Raji (cell line): ENCODE results near the gene IMMP2L.

Experiments used
- POLR2A ChIP-seq: IDR thresholded peaks from 2 replicates; pipeline ENCODE4 v1.6.1; 2011; ENCODE audit warnings: low read depth, low read length, control low read depth; ENCODE audit not compliant: insufficient read depth

Gene IMMP2L

DNA sequence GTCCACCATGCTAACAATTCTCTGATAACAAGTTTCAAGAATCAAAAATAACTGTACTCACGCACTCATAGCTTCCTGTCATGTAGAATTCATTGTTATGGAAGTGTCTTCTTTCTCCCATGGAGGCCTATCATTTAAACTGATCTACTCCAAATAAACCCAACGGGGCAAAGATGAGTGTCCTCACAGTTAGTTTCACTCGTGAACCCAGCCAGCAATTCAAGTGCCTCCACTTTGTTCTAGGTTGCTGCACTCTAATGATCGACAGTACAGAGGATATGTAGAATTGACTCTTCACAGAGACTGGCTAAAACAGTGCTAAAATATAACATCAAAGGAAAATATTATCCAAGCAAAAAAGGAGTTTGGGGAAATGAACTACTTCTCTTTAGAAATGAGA is 360.0 kb downstream of the IMMP2L start:
- TF ChIP-seq POLR2A: no peak

DNA sequence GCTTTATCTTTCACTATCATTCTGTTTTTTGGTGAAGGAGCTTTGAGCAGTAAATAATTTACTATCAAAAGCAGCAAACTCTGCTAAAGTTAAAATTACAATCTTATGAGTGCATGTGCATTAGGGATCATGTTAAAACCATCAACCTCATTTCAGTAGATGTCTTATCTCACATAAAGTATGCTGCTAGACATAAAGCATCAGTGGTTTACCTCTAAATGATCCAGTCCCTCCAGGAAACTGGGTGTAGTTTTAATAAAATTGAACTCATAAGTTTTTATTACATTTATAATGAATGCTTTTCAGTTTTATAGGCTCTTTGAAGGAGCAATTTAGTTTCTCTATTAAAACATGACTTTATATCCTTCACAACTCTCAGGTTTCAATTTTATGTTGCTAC is 362.6 kb downstream of the IMMP2L start:
- no peak for TF ChIP-seq POLR2A

DNA sequence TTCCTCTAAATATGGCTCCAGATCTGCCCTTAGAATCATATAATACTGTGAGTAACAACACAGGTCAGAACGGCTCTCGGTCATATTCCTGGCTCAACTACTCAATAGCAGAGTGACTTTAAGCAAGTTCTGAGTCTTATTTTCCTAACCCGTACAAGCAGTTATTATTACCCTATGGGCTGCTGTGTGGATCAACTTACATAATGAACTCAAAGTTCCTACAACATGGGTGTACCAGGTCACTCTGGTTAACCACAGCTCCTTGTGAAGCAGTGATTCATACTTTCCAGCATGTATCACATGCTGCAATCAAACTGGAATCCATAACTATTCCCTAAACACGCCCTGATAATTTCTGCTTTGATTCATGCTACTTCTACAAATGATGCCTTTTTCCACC is 364.0 kb downstream of the IMMP2L start:
- TF ChIP-seq POLR2A: no peak

DNA sequence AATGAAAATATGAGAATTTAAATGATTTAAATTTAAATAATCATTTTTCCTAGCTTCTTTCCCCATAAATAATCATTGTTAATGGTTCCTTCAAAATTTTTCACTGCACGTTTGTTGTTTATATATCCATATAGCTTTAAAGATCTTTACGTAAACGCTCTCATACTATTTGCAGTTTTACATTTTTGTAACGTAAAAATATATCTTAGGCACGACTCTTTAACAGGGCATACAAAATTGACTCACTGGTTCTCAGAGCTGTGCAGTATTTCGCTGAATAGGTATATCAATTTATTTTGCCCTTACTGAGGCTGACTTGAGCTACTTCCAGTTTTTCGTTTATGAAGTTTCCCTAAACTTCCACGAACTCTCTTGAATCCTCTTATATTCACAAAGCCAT is 365.6 kb downstream of the IMMP2L start:
- no peak for TF ChIP-seq POLR2A

DNA sequence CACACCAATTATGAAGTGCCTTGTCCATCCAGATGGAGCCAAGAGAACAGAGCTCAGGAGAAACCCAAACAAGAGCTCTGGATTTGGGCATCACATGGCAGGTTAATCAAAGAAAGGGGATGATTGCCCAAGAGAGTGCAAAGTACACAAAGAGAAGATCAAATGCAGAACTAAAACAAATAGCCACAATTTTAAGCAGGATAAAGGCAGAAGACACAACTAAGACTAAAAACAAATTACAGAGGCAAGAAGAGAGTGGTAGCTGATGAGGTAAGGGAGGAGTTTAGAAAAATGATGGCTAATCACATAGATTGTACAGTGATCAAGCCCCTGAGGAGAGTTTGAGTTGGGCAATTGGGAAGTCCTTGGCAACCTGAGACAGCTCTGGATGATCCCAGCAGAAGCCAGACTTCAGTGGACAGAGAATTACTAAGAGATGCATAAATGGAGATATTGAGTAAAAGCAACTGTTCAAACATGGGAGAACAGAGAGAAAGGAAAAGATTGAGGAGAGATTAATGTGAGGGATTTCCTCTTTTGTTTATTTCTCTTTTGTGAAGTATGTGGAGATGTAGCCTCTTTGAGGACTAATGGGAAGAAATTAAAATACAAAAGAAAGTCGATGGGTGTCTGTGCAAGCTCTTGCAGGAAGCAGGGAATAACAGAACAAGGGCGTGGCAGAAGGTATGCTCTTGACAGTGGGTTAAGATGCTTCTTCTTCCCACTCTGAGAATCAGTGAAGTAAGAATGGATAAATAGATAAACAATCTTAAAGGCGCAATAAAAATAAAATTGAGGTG is 369.5 kb downstream of the IMMP2L start:
- no peak for TF ChIP-seq POLR2A

DNA sequence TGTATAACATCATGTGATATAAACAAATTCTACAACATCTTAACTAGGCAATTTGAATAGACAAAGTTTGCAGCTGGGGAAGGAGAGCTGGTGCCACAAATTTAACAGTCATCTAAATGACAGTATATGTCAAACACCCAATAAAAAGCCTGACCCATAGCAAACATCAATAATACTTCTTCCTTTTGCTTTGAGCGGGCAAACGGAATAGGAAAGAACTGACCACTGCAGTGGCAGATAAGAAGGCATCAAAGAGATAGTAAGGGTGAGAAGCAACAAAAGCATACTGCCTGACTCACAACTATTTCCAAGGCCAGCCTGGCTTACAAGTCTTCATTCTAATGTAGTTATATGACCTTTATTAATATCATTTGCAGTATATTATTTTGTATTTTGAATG is 371.5 kb downstream of the IMMP2L start:
- TF ChIP-seq POLR2A: no peak

DNA sequence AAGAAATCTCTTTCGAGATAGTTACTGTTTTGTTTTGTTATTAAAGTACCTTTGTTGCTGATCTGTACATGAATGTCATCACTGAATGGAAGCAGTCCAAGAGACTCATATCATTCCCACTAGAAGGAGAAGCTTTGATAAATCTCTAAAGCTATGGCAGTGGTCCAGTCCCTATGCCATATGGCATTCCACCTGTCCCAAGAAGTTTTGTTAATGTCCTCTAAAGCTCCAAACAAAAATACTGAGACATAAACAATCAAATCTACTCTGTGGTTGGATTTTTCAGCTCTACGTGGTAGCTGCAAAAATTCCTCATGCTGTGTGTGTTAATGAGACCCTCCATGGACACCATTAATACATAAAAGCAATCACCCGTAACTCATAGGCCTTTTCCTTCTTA is 377.3 kb downstream of the IMMP2L start:
- no peak for TF ChIP-seq POLR2A

DNA sequence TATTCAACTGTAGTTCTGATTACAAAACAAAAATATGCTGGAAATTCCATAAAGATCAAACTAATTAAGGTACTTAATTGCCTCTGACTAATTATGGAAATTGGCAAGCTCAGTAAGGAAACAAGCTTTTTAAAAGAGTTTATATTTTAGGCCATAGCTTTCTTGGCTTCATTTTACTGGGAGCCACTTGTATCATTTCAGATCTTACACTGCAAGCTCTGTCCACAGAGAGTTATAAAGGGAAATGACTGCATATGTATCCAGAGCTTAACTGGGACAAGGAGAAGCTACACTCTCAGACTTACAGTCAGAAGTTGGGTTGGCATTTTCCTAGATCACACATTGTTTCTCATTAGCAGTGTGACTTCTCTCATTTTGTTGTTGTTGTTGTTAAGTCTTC is 379.0 kb downstream of the IMMP2L start:
- no peak for TF ChIP-seq POLR2A

DNA sequence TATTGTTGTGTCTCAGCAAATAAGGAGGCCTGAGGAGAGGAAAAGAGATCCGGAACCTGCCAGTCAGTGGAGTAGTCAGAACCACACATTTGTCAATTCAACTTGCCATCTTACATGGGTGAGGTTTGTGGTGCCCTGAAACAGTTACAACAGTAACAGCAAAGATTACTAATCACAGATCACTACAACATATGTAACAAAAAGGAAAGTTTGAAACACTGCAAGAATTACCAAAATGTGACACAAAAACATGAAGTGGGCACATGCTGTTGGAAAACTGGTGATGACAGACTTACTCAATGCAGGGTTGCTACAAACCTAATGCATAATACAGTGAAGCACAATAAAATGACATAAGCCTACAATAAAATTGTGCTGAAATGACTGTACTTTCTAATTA is 382.0 kb downstream of the IMMP2L start:
- TF ChIP-seq POLR2A: no peak

DNA sequence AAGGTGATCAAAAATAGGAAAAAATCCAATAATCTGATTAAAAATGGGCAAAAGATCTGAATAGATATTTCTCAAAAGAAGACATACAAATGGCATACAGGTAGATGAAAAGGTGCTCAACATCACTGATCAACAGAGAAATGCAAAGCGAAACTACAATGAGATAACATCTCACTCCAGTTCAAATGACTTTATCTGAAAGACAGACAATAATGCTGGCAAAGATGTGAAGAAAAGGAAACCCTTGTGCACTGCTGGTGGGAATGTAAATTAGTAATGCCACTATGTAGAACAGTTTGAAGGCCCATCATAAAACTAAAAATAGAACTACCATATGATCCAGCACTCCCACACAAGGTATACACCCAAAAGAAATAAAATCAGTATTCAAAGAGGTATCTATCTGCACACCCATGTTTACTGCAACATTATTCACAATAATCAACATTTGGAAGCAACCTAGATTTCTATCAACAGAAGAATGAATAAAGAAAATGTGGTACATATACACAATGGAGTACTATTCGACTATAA is 386.3 kb downstream of the IMMP2L start:
- TF ChIP-seq POLR2A: no peak

DNA sequence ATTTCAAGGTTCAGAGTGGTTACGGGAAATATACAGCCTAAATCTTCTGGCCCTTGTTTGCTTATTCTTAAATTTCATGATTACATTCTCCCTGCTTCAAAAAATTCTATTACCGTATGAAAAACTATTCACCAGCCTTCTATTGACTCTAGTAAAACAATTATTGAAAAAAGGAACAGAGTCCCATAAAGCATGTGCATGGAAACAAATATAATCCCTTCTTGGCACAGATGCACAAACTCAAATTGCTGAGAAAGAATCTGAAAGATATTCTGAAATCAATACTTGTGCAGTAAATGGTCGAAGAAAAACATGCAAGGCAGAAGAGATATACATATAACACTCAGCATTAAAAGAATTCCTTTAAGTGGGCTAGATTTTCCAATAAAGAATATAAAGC is 387.8 kb downstream of the IMMP2L start:
- TF ChIP-seq POLR2A: no peak

DNA sequence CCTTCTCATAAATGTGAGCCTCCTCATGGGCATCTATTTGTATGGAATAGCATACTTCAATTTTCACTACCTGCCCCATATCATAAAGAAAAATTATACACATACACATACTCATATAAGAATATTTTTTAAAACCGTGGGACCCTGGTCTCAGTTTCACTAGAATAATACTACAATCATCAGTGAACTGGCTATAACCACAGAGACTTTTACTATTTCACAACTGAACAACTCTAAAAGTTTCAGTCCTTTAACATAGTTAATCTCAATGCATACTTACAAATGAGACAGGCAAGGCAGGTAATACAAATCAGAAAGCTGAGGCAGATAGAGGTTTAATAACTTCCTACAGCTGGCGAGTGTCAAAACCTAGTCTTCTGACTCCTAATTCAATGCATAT is 388.3 kb downstream of the IMMP2L start:
- no peak for TF ChIP-seq POLR2A

DNA sequence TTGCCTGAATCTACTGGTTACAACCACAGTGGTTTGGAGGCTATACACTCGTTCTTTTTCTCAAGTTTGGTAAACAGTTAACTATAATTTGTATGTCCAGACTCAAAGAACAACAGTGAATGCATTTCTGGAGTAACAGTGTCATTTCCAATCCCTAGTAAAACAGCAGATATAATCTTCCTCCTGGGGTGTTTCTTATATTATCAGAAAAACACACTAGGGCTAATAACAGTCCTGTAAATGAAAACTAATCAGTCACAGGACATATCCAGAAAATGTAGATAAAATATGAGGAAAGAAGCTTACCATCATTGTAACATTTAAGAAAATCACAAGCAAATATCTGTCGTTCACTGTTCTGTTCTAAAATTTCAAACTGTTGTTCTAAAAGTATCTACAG is 388.8 kb downstream of the IMMP2L start:
- TF ChIP-seq POLR2A: no peak

DNA sequence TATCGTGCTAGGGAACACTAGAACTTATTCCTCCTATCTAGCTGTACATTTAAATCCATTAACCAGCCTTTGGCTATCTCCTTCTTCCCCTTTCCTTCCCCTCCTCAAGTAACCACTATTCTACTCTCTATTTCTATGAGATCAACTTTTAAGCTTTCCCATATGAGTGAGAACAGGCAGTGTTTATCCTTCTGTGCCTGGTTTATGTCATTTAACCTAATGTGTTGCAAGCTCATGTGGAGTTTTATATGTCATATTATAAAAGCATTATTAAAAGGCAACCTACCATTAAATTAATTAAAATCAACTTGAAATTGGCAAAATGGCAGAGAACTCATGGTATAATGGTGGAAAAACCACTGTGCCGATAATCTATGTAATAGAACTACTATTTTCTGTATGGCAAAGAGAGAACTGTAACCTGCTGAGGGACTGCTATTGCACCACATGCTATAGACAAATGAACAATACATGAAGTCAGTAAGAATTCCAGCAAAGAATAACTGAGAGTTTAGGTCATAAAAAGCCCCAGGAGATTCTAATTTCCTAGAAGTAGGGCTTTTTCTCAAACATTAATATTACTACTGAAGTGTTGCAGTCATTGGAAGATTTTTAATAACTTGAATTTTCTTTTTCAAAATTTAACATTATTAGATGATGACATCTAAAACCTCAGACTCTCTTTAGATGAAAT is 389.6 kb downstream of the IMMP2L start:
- TF ChIP-seq POLR2A: no peak

DNA sequence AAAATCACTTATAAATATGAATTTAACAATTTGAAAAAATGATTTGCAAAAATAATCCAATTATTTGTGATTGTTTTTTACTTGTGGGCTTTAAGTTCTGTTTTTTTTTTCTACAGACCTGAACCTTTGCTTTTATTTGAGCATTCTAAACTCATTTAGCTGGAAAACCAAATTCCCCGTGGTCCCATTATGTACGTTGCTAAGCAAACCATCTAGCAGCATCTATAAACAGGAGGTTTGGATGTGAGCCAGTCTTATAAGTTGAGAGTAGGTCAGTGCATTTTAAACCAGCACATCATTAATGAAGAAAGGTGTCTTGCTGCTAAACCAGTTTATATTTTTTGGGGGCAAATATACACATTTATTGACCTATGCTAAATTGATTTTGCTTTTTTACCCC is 394.1 kb downstream of the IMMP2L start:
- TF ChIP-seq POLR2A: no peak

DNA sequence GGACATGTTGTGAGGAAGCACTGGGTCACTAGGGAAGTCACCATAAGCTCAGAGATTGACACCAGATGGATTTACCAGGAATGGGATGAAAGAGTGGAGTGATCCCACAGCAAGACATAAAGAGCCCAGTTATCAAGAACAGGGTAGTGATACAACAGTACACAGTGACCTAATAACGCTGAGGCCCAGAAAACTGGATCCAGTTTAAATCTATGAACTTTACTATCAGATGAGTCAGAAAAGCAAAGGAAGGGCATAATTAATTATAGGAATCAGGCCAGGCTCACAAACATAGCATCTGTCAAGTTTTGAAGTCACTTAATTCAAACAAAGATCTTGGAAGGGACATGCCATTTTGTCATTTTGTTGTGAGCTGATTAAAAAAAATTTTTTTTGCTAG is 397.9 kb downstream of the IMMP2L start:
- no peak for TF ChIP-seq POLR2A

DNA sequence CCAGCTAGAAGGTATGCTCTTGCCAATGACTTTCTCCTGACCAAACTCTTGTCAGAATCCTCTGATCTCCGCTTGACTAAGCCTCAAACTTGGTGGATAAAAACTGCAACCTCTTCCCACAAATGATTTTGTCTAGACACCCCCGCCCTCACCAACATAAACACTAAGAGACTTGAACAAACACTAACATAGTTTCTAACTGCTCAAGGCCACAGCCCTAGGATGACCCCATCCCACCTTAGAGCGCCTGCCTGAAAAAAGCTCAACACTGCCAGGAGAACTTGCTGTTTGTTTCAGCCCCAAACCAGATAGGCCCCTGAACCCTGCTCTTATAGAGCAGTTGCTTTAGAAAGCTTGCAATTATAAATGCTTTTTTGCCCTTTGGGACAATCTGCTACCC is 399.6 kb downstream of the IMMP2L start:
- TF ChIP-seq POLR2A: no peak

DNA sequence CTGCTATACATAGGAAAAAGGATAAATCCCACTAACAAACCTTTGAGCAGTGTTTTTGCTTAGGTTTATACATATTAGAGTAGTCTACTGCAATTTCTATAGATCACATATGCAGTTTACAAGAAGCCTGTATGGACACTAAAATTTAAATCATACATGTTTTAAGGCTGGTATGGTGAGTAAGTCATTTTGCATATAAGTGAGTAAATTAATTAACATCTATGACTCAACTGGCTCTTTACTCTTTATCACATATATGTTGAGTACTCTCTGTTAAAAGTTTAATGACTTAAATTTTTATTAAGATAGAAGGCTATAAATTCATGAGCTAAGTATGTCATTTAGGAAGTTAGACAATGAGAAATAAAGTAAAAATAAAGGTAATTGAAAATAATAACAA is 402.0 kb downstream of the IMMP2L start:
- TF ChIP-seq POLR2A: no peak
